ENCODE data around the gene ZNF626.
"Not testable (repeated sequence)": the region's sequence is repeated elsewhere in the genome, so short reads cannot be mapped to it uniquely, and the experiment has no call there.

Gene ZNF626

GRCh38 chr19:20661150-20661819 lies at the start of gene ZNF626:
Gene ZNF626 (minus strand): TSS chr19:20661571. CDS start chr19:20661446, 125 bp downstream.
- no peak for TF ChIP-seq RARB (CRISPR knock-in tag; IDR thresholded peaks at IDR 0.05)
- no peak for TF ChIP-seq ZNF565 (CRISPR knock-in tag; conservative IDR thresholded peaks at IDR 0.05; ENCODE audit: low read depth)
- TF ChIP-seq PATZ1 (CRISPR knock-in tag; IDR thresholded peaks at IDR 0.05; ENCODE audit: borderline replicate concordance) = peak; percentile 8; the same call in 1 of the 2 replicates
- TF ChIP-seq BACH2 (CRISPR knock-in tag; IDR thresholded peaks at IDR 0.05; ENCODE audit: borderline replicate concordance) = no peak
- no peak for TF ChIP-seq ZNF8 (CRISPR knock-in tag; IDR thresholded peaks at IDR 0.05)
- TF ChIP-seq ZFP3 (CRISPR knock-in tag; IDR thresholded peaks at IDR 0.05) = peak; percentile 50; the same call in 1 of the 2 replicates
- no peak for TF ChIP-seq ARNTL (CRISPR knock-in tag; IDR thresholded peaks at IDR 0.05; ENCODE audit: borderline replicate concordance, low read depth)
- ATAC-seq = peak; percentile 98

GRCh38 chr19:20669263-20669662 lies 7.9 kb upstream of the ZNF626 start:
- no peak for ATAC-seq
- TF ChIP-seq TCF4 (CRISPR knock-in tag; IDR thresholded peaks at IDR 0.05; ENCODE audit: borderline replicate concordance) (no peak), PPARA (CRISPR knock-in tag; IDR thresholded peaks at IDR 0.05; ENCODE audit: borderline replicate concordance) (no peak), POU6F1 (CRISPR knock-in tag; IDR thresholded peaks at IDR 0.05; ENCODE audit: borderline replicate concordance, low read depth) (no peak), RARB (CRISPR knock-in tag; IDR thresholded peaks at IDR 0.05) (no peak)

GRCh38 chr19:20667281-20667680 lies 5.9 kb upstream of the ZNF626 start:
- TF ChIP-seq RARB (CRISPR knock-in tag; IDR thresholded peaks at IDR 0.05) (no peak), ZNF565 (CRISPR knock-in tag; conservative IDR thresholded peaks at IDR 0.05; ENCODE audit: low read depth) (no peak)

GRCh38 chr19:20664901-20665781 lies 3.8 kb upstream of the ZNF626 start:
- no peak for TF ChIP-seq OSR1 (CRISPR knock-in tag; IDR thresholded peaks at IDR 0.05)
- TF ChIP-seq TSHZ2 (CRISPR knock-in tag; IDR thresholded peaks at IDR 0.05) = no peak
- no peak for TF ChIP-seq TCF4 (CRISPR knock-in tag; IDR thresholded peaks at IDR 0.05; ENCODE audit: borderline replicate concordance)
- TF ChIP-seq SNAI2 (CRISPR knock-in tag; IDR thresholded peaks at IDR 0.05) = no peak
- ATAC-seq = no peak

More at GRCh38 chr19:20667281-20667680, 5.9 kb upstream of the ZNF626 start:
- no peak for ATAC-seq

GRCh38 chr19:20664475-20664874 lies 3.1 kb upstream of the ZNF626 start:
- not testable (repeated sequence) for ATAC-seq

GRCh38 chr19:20662421-20663105 lies 1.2 kb upstream of the ZNF626 start:
- no peak for ATAC-seq
- TF ChIP-seq OSR1 (CRISPR knock-in tag; IDR thresholded peaks at IDR 0.05) = no peak
- no peak for TF ChIP-seq CREB5 (CRISPR knock-in tag; IDR thresholded peaks at IDR 0.05; ENCODE audit: low read depth)
- no peak for TF ChIP-seq ARNTL (CRISPR knock-in tag; IDR thresholded peaks at IDR 0.05; ENCODE audit: borderline replicate concordance, low read depth)
- TF ChIP-seq BACH2 (CRISPR knock-in tag; IDR thresholded peaks at IDR 0.05; ENCODE audit: borderline replicate concordance) = no peak
- TF ChIP-seq RARB (CRISPR knock-in tag; IDR thresholded peaks at IDR 0.05) = no peak
- TF ChIP-seq TCF4 (CRISPR knock-in tag; IDR thresholded peaks at IDR 0.05; ENCODE audit: borderline replicate concordance) = no peak
- no peak for TF ChIP-seq GLIS3 (CRISPR knock-in tag; IDR thresholded peaks at IDR 0.05)
- TF ChIP-seq CSDC2 (CRISPR knock-in tag; IDR thresholded peaks at IDR 0.05) = no peak
- TF ChIP-seq ZFP30 (CRISPR knock-in tag; IDR thresholded peaks at IDR 0.05) = no peak
- no peak for TF ChIP-seq POU6F1 (CRISPR knock-in tag; IDR thresholded peaks at IDR 0.05; ENCODE audit: borderline replicate concordance, low read depth)
- TF ChIP-seq SNAI2 (CRISPR knock-in tag; IDR thresholded peaks at IDR 0.05) = no peak
- no peak for TF ChIP-seq PPARA (CRISPR knock-in tag; IDR thresholded peaks at IDR 0.05; ENCODE audit: borderline replicate concordance)
- no peak for TF ChIP-seq ZFP3 (CRISPR knock-in tag; IDR thresholded peaks at IDR 0.05)
- TF ChIP-seq TOX (CRISPR knock-in tag; IDR thresholded peaks at IDR 0.05; ENCODE audit: borderline replicate concordance) = no peak
- no peak for TF ChIP-seq ZNF70 (CRISPR knock-in tag; IDR thresholded peaks at IDR 0.05)
